HG03108 (cell line): ENCODE measurements around the gene MAP2K2.

ENCODE experiments used
- ATAC-seq: cut with Tn5 transposase; IDR thresholded peaks from one replicate; pipeline ENCODE4 v1.9.1; 2021; ENCODE audit warnings: moderate library complexity; ENCODE audit not compliant: unreplicated experiment

MAP2K2 gene

GRCh38 chr19:4045597-4046361, 78.1 kb downstream of the MAP2K2 start:
- no peak for ATAC-seq

GRCh38 chr19:4044990-4045465, 78.9 kb downstream of the MAP2K2 start:
- no peak for ATAC-seq

- no peak for ATAC-seq
These were observed 79.8 kb downstream of the MAP2K2 start for GRCh38 chr19:4043966-4044715.

DNA sequence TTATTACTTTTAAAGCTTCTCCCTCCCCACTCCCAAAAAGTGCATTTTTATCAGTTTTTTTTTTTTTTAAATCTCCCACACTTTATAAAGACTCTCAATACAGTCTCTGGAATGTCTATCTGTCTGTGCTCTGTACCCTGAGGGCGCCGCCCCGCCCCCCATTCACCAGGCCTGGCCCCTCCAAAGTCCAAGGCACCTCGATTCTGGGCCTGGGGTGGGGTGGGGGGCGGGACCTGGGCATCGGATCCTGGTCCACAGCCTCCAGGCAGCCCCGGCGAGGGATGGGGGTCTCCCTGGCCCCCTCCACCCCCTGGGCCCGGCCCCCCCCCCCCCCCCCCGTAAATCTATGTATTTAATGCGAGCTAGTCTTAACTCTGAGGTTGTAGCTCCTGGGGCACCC, 80.5 kb downstream of the MAP2K2 start:
- ATAC-seq = no peak

GRCh38 chr19:4042731-4043082, 81.2 kb downstream of the MAP2K2 start:
- ATAC-seq = no peak

- no peak for ATAC-seq
These were observed 81.7 kb downstream of the MAP2K2 start for GRCh38 chr19:4042064-4042730.
